Lower leg skin (tissue), 4 donors: Measurements from ENCODE around the gene ALPG. TPM values are rescaled to one million over a fixed set of nuclear protein-coding genes. Genes with fewer than 3 reads are reported as not detected.
"Not testable (repeated sequence)": the region's sequence is repeated elsewhere in the genome, so short reads cannot be mapped to it uniquely, and the experiment has no call there.

Experiments used
- DNase-seq, 2 donors: peaks; one replicate each; pipeline ENCODE4 v3.0.0-alpha.2; 2019; ENCODE audit warnings: low spot score in 2 of 2
- H3K4me3 ChIP-seq: fragments of 200-600 bp; sonication (generic); 2 replicates; pipeline ENCODE4 v1.5.1; 2017; ENCODE audit warnings: mild to moderate bottlenecking, low read depth; ENCODE audit not compliant: poor library complexity, severe bottlenecking
- CTCF ChIP-seq, 3 donors: fragments of 450-650 bp; IDR thresholded peaks; one replicate each; pipeline ENCODE4 v1.5.1; 2016; ENCODE audit warnings: antibody characterized with exemption in 3 of 3, mild to moderate bottlenecking in 3 of 3, moderate library complexity in 2 of 3
- POLR2A ChIP-seq, 2 donors: fragments of 450-650 bp; IDR thresholded peaks; one replicate each; pipeline ENCODE4 v1.6.1; 2016 to 2017; ENCODE audit warnings: antibody characterized with exemption in 2 of 2, mild to moderate bottlenecking in 1 of 2, moderate library complexity in 1 of 2
- WGBS, 2 donors: methylation state at CpG; one replicate each; pipeline ENCODE4 v1.1.5; 2018; 5-methylcytosine and 5-hydroxymethylcytosine counted together
- intact Hi-C: fragments of 100-400 bp; cut with DNase I; formaldehyde crosslinking; loops from one replicate; pipeline ENCODE4 v1.15.0; 2023; ENCODE audit warnings: low total_unique reads
- total RNA-seq, 4 donors: library from RNA; depleted of rRNA; stranded (reverse); fragments of >200 nt; gene quantifications; one replicate each; pipeline ENCODE4 v1.1.0, GENCODE V29; 2016

The ALPG gene
- total RNA-seq, 4 donors from 2014 or later, result not detected

DNA sequence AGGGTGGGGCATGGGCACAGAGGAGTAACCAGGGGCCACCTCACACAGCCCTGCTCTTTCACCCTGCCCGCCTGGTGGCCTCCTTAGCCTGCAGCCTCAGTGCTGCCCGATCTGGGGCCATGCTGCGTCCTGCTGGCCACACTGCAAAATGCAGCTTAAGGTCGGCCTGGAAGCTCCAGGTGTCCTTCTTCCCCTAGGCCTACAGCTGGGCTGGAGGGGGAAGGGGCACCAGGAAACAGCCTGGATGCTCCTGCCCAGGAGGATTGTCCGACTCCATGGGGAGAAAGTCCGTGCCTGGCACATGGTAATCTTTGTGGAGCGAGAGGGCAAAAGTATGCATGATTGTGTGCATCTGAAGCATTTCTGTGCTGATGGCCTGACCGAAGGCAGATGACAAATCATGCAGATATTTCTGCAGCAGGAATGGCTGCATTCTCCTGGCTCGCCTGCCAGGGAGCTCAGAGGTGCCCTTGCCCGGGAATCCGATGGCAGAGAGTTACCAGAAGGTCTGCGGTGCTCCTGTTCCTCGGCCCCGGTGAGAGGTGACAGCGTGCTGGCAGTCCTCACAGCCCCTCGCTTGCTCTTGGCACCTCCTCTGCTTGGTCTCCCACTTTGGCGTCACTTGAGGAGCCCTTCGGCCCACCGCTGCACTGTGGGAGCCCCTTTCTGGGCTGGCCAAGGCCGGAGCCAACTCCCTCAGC lies 40.9 kb upstream of the ALPG start:
- peak in 1 of 2 donors; percentile 54 for DNase-seq
- intact Hi-C loops, result no loop called here
- TF ChIP-seq CTCF (IDR thresholded peaks at IDR 0.05) (no peak), POLR2A (IDR thresholded peaks at IDR 0.05) (no peak)
- H3K4me3 ChIP-seq, result no peak overlapping the region
- 83 to 86% methylated on average over 17 to 20 of the region's 20 CpGs for WGBS, 2 donors

DNA sequence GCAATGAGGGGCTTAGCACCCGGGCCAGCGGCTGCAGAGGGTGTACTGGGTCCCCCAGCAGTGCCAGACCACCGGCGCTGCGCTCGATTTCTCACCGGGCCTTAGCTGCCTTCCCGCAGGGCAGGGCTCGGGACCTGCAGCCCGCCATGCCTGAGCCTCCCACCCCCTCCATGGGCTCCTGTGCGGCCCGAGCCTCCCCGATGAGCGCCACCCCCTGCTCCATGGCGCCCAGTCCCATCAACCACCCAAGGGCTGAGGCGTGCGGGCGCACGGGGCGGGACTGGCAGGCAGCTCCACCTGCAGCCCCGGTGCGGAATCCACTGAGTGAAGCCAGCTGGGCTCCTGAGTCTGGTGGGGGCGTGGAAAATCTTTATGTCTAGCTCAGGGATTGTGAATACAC lies 40.2 kb upstream of the ALPG start:
- peak in 1 of 2 donors; percentile 39 for DNase-seq
- WGBS, 2 donors, result 83 to 85% methylated on average over 10 to 14 of the region's 23 CpGs
- intact Hi-C loops, H3K4me3 ChIP-seq: not testable (repeated sequence)

DNA sequence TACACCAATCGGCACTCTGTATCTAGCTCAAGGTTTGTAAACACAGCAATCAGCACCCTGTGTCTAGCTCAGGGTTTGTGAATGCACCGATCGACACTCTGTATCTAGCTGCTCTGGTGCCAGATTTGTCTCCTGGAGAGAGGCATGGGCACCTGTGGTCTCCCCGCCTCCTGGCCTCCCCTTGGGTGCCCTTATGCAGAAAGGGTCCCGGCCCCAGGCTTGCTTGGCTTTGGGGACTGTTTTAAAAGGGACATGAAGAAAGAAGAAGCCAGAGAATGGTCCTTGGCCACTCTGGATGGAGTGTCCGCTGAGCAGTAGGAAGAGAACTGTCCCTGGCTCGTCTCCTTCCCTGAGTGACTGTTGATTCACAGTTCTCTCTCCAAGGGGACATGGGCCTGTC lies 39.6 kb upstream of the ALPG start:
- no peak overlapping the region for H3K4me3 ChIP-seq
- 72 to 88% methylated on average over 7 of the region's 7 CpGs for WGBS, 2 donors
- TF ChIP-seq POLR2A (IDR thresholded peaks at IDR 0.05) (no peak), CTCF (IDR thresholded peaks at IDR 0.05) (no peak)
- no peak for DNase-seq
- intact Hi-C loops, result no loop called here

GRCh38 chr2:232367591-232368233 lies 38.9 kb upstream of the ALPG start:
- 78 to 89% methylated on average over 12 to 13 of the region's 13 CpGs for WGBS, 2 donors

GRCh38 chr2:232368311-232368731 lies 38.3 kb upstream of the ALPG start:
- H3K4me3 ChIP-seq, result no peak overlapping the region
- TF ChIP-seq POLR2A (IDR thresholded peaks at IDR 0.05), result no peak
- no peak for TF ChIP-seq CTCF (IDR thresholded peaks at IDR 0.05)
- intact Hi-C loops, result no loop called here
- no peak for DNase-seq
- 79 to 95% methylated on average over 10 to 15 of the region's 15 CpGs for WGBS, 2 donors

More at GRCh38 chr2:232367591-232368233, 38.9 kb upstream of the ALPG start:
- no peak for DNase-seq
- TF ChIP-seq CTCF (IDR thresholded peaks at IDR 0.05) (no peak), POLR2A (IDR thresholded peaks at IDR 0.05) (no peak)
- intact Hi-C loops, result no loop called here
- H3K4me3 ChIP-seq, result no peak overlapping the region

- 73 to 80% methylated on average over 13 to 14 of the region's 15 CpGs for WGBS, 2 donors
These were observed 37.3 kb upstream of the ALPG start for GRCh38 chr2:232369126-232369951.

GRCh38 chr2:232370007-232370406 lies 36.6 kb upstream of the ALPG start:
- DNase-seq, intact Hi-C loops: not testable (repeated sequence)

More at GRCh38 chr2:232369126-232369951, 37.3 kb upstream of the ALPG start:
- DNase-seq, result no peak
- H3K4me3 ChIP-seq, result no peak overlapping the region
- intact Hi-C loops, result no loop called here
- TF ChIP-seq CTCF (IDR thresholded peaks at IDR 0.05) (no peak), POLR2A (IDR thresholded peaks at IDR 0.05) (no peak)

More at GRCh38 chr2:232370007-232370406, 36.6 kb upstream of the ALPG start:
- WGBS, 2 donors, result 9 to 37% methylated on average over 5 to 9 of the region's 12 CpGs
- not testable (repeated sequence) for H3K4me3 ChIP-seq
